HCT116 (cell line): ENCODE data around the gene PPP1R16B. TPM values are rescaled to one million over a fixed set of nuclear protein-coding genes. Genes with fewer than 3 reads are reported as not detected.

ENCODE experiments used
- ATAC-seq: fragments of 200-7000 bp; cut with Tn5 transposase; 2 replicates; pipeline ENCODE4 v1.9.1; 2020; ENCODE audit warnings: mild to moderate bottlenecking, moderate library complexity
- BruUV-seq: library from RNA; stranded (reverse); fragments of 400-500 nt; replicated peaks from 2 replicates; lab custom pipeline; 2021; lab: Mats Ljungman, UMichigan
- CTCF ChIA-PET: fragments of 300-600 bp; sonication (Branson Sonifier 250); formaldehyde crosslinking; loops from one replicate; lab custom pipeline; 2021; ENCODE audit warnings: antibody characterized with exemption; lab: Charles Lee
- POLR2A ChIA-PET: fragments of 300-600, 350-600 bp; sonication (Branson Sonifier 250); formaldehyde crosslinking; loops from one replicate; lab custom pipeline; 2021; ENCODE audit warnings: antibody characterized with exemption; lab: Charles Lee
- RAD21 ChIA-PET, 2 experiments: fragments of 300-600 bp; sonication (Branson Sonifier 250); formaldehyde crosslinking; loops; one replicate each; lab custom pipeline; 2023; ENCODE audit warnings: low total read pairs in 2 of 2; ENCODE audit not compliant: uncharacterized antibody in 2 of 2, unreplicated experiment in 2 of 2, low non-redundant PET in 1 of 2; lab: Charles Lee
- DNase-seq: peaks from one replicate; pipeline ENCODE4 v3.0.0-alpha.2; 2010; ENCODE audit warnings: low read depth, low spot score
- H2AFZ ChIP-seq: fragments of 200-600 bp; shearing (Covaris generic), sonication (generic); 2 replicates; pipeline ENCODE4 v1.6.1; 2017; ENCODE audit warnings: low read depth, mixed run types, mixed read lengths, antibody characterized with exemption, low read length; ENCODE audit not compliant: poor library complexity, severe bottlenecking
- H3K27ac ChIP-seq: 2 replicates; pipeline ENCODE4 v1.5.1; 2012; ENCODE audit warnings: low read depth, low read length
- H3K27me3 ChIP-seq: fragments of 200-600 bp; sonication (generic); 2 replicates; pipeline ENCODE4 v1.6.1; 2016; ENCODE audit warnings: mixed run types, low read length, mixed read lengths; ENCODE audit not compliant: insufficient read depth
- H3K36me3 ChIP-seq, 2 experiments: fragments of 200-500 bp in 1 of 2; fragments of 200-600 bp in 1 of 2; sonication (Bioruptor generic) in 1 of 2; sonication (generic) in 1 of 2; 2 replicates each; pipeline versions ENCODE4 v1.5.1 to v1.6.1; 2014 to 2016; ENCODE audit warnings: low read length in 2 of 2, inconsistent platforms in 1 of 2, mixed read lengths in 1 of 2, mixed run types in 1 of 2; ENCODE audit not compliant: insufficient read depth in 2 of 2, control insufficient read depth in 1 of 2
- H3K4me1 ChIP-seq, 2 experiments: fragments of 200-600 bp in 1 of 2; sonication (generic) in 1 of 2; 2 replicates each; pipeline versions ENCODE4 v1.5.1 to v1.6.1; 2012 to 2017; ENCODE audit warnings: low read length in 2 of 2, inconsistent platforms in 1 of 2, mild to moderate bottlenecking in 1 of 2, mixed read lengths in 1 of 2, mixed run types in 1 of 2, moderate library complexity in 1 of 2; ENCODE audit not compliant: insufficient read depth in 2 of 2, control insufficient read depth in 1 of 2
- H3K4me2 ChIP-seq: fragments of 200-600 bp; sonication (generic); 2 replicates; pipeline ENCODE4 v1.6.1; 2017; ENCODE audit warnings: mixed run types, low read length, mixed read lengths
- H3K4me3 ChIP-seq, 2 experiments: fragments of 200-600 bp in 1 of 2; sonication (generic) in 1 of 2; replicated peaks in 1 of 2; 2 replicates each; pipeline ENCODE4 v1.5.1; 2011 to 2016; ENCODE audit warnings: low read length in 2 of 2, control low read depth in 1 of 2, low read depth in 1 of 2, mild to moderate bottlenecking in 1 of 2, mixed read lengths in 1 of 2, mixed run types in 1 of 2
- H3K79me2 ChIP-seq: fragments of 200-600 bp; sonication (generic); 2 replicates; pipeline ENCODE4 v1.6.1; 2017; ENCODE audit warnings: mild to moderate bottlenecking, mixed run types, low read length, moderate library complexity, mixed read lengths; ENCODE audit not compliant: insufficient read depth
- H3K9ac ChIP-seq: fragments of 200-600 bp; sonication (generic); 2 replicates; pipeline ENCODE4 v1.6.1; 2016; ENCODE audit warnings: low read length, mixed read lengths
- H3K9me2 ChIP-seq: fragments of 200-600 bp; sonication (generic), shearing (Covaris generic); 2 replicates; pipeline ENCODE4 v1.6.1; 2017; ENCODE audit warnings: mixed run types, mild to moderate bottlenecking, moderate library complexity; ENCODE audit not compliant: insufficient read depth
- H3K9me3 ChIP-seq, 2 experiments: fragments of 200-500 bp in 1 of 2; fragments of 200-600 bp in 1 of 2; sonication (Bioruptor generic) in 1 of 2; sonication (generic) in 1 of 2; 2 replicates each; pipeline ENCODE4 v1.6.1; 2014 to 2017; ENCODE audit warnings: low read length in 2 of 2, mixed read lengths in 2 of 2, inconsistent platforms in 1 of 2, low read depth in 1 of 2, mild to moderate bottlenecking in 1 of 2, mixed run types in 1 of 2, moderate library complexity in 1 of 2; ENCODE audit not compliant: control insufficient read depth in 1 of 2, insufficient read depth in 1 of 2
- H4K20me1 ChIP-seq: fragments of 200-600 bp; sonication (generic), shearing (Covaris generic); 2 replicates; pipeline ENCODE4 v1.6.1; 2017; ENCODE audit warnings: mixed run types, mild to moderate bottlenecking, moderate library complexity; ENCODE audit not compliant: insufficient read depth
- ATF3 ChIP-seq: IDR thresholded peaks from 2 replicates; pipeline ENCODE4 v1.6.1; 2012
- CBX3 ChIP-seq: IDR thresholded peaks from 2 replicates; pipeline ENCODE4 v1.6.1; 2012; ENCODE audit warnings: low read depth
- CEBPB ChIP-seq: IDR thresholded peaks from 2 replicates; pipeline ENCODE4 v1.6.1; 2012; ENCODE audit warnings: low read depth
- EGR1 ChIP-seq: IDR thresholded peaks from 2 replicates; pipeline ENCODE4 v1.6.1; 2012; ENCODE audit warnings: low read depth
- EZH2 ChIP-seq: fragments of 200-600 bp; sonication (generic); IDR thresholded peaks from 2 replicates; pipeline ENCODE4 v1.6.1; 2017; ENCODE audit warnings: antibody characterized with exemption, mixed run types
- MAX ChIP-seq: IDR thresholded peaks from 2 replicates; pipeline ENCODE4 v1.6.1; 2012
- POLR2AphosphoS5 ChIP-seq: IDR thresholded peaks from 2 replicates; pipeline ENCODE4 v1.6.1; 2011; ENCODE audit warnings: mild to moderate bottlenecking, low read depth, low read length, moderate library complexity
- TCF7L2 ChIP-seq: IDR thresholded peaks from 2 replicates; pipeline ENCODE4 v1.7.0; 2011; ENCODE audit warnings: borderline replicate concordance, inconsistent platforms; ENCODE audit not compliant: insufficient read depth, insufficient read length; ENCODE audit errors: extremely low read depth
- YY1 ChIP-seq: IDR thresholded peaks from 2 replicates; pipeline ENCODE4 v1.6.1; 2011; ENCODE audit warnings: low read length, low read depth, moderate library complexity, mild to moderate bottlenecking; ENCODE audit not compliant: insufficient replicate concordance; ENCODE audit errors: extremely low read depth
- ZBTB33 ChIP-seq: IDR thresholded peaks from 2 replicates; pipeline ENCODE4 v1.6.1; 2011; ENCODE audit warnings: mild to moderate bottlenecking, low read length, moderate library complexity; ENCODE audit not compliant: insufficient replicate concordance; ENCODE audit errors: extremely low read depth
- intact Hi-C: fragments of 100-400 bp; cut with micrococcal nuclease; formaldehyde crosslinking; loops from 2 replicates; pipeline ENCODE4 v1.10.0; 2022
- total RNA-seq: library from RNA; stranded (reverse); gene quantifications from one replicate; pipeline ENCODE4 v1.2.1, GENCODE V29; 2021; ENCODE audit not compliant: unreplicated experiment

The PPP1R16B gene
- total RNA-seq, 1 experiment from 2014 or later = 0.52 TPM

GRCh38 chr20:38809942-38810341 is 4.4 kb downstream of the PPP1R16B start:
- ChIA-PET CTCF (no interaction called here), POLR2A (interaction anchor here (0.7 kb wide), 1 partner anchor 209 kb away, joined by 3 read pairs; no protein-coding TSS in a partner anchor), RAD21 (interaction anchor here in 1 of 2 experiments (0.6 kb wide), 1 partner anchor 151 kb away, joined by 3 read pairs; no protein-coding TSS in a partner anchor)
- no peaks in the 10 kb centered on the region for H3K9me2 ChIP-seq
- H4K20me1 ChIP-seq = no peaks in the 10 kb centered on the region
- no peaks in the 10 kb centered on the region for H3K9me3 ChIP-seq
- TF ChIP-seq CBX3 = no peak
- TF ChIP-seq POLR2AphosphoS5 = no peak
- TF ChIP-seq TCF7L2 = no peak
- no peak for TF ChIP-seq MAX
- TF ChIP-seq EGR1 = no peak
- TF ChIP-seq ATF3 = no peak
- no peak for TF ChIP-seq CEBPB
- TF ChIP-seq EZH2 = no peak
- TF ChIP-seq YY1 = no peak
- TF ChIP-seq ZBTB33 = no peak
- no peaks in the 10 kb centered on the region for H3K36me3 ChIP-seq
- ATAC-seq = no peak
- no peak for DNase-seq
- no peak overlapping the region for H3K9ac ChIP-seq
- peaks cover 4% of the 10 kb centered on the region; the same call in 1 of the 2 replicates for H3K27me3 ChIP-seq
- no TSS peak for BruUV-seq
- no peak overlapping the region for H3K4me3 ChIP-seq
- no peaks in the 10 kb centered on the region for H3K79me2 ChIP-seq
- H3K4me2 ChIP-seq = no peak overlapping the region
- H2AFZ ChIP-seq = no peak overlapping the region
- intact Hi-C loops = no loop called here
- H3K27ac ChIP-seq = no peak overlapping the region
- H3K4me1 ChIP-seq = no peaks in the 10 kb centered on the region
